Transverse colon (tissue), 4 donors: ENCODE results near the gene PWWP2A. TPM values are rescaled to one million over a fixed set of nuclear protein-coding genes. Genes with fewer than 3 reads are reported as not detected.

Experiments
- DNase-seq: peaks from one replicate; pipeline ENCODE4 v3.0.0-alpha.2; 2019
- H3K27ac ChIP-seq, 4 donors: fragments of 200-600 bp; sonication (generic); 2 replicates each; pipeline ENCODE4 v1.5.1; 2016 to 2018; ENCODE audit warnings: inconsistent platforms in 4 of 4
- H3K27me3 ChIP-seq: fragments of 200-600 bp; sonication (generic); 2 replicates; pipeline ENCODE4 v1.5.1; 2017; ENCODE audit warnings: inconsistent platforms
- H3K36me3 ChIP-seq, 4 donors: fragments of 200-600 bp; sonication (generic); 2 replicates each; pipeline ENCODE4 v1.5.1; 2017 to 2019; ENCODE audit warnings: inconsistent platforms in 4 of 4
- H3K4me1 ChIP-seq, 4 donors: fragments of 200-600 bp; sonication (generic); 2 replicates each; pipeline ENCODE4 v1.5.1; 2017 to 2020; ENCODE audit warnings: inconsistent platforms in 4 of 4
- H3K4me3 ChIP-seq, 4 donors: fragments of 200-600 bp; sonication (generic); 1 replicate in 1 of 4; 2 replicates in 3 of 4; pipeline versions ENCODE4 v1.5.1 to v1.6.1; 2017 to 2019; ENCODE audit warnings: inconsistent platforms in 4 of 4
- H3K9me3 ChIP-seq, 2 donors: fragments of 200-600 bp; sonication (generic); 2 replicates each; pipeline ENCODE4 v1.5.1; 2017 to 2019; ENCODE audit warnings: inconsistent platforms in 2 of 2
- EP300 ChIP-seq: sonication (generic); formaldehyde crosslinking; IDR thresholded peaks from one replicate; pipeline ENCODE4 v1.6.1; 2017; ENCODE audit warnings: antibody characterized with exemption, low read depth
- POLR2A ChIP-seq: fragments of 450-650 bp; IDR thresholded peaks from one replicate; pipeline ENCODE4 v1.6.1; 2016; ENCODE audit warnings: antibody characterized with exemption, mild to moderate bottlenecking, moderate library complexity
- POLR2AphosphoS5 ChIP-seq, 3 donors: sonication (generic); formaldehyde crosslinking; IDR thresholded peaks; one replicate each; pipeline ENCODE4 v1.6.1; 2016; ENCODE audit warnings: antibody characterized with exemption in 3 of 3
- WGBS, 2 donors: methylation state at CpG; one replicate each; pipeline ENCODE4 v1.1.5; 2018; ENCODE audit warnings: low coverage in 1 of 2; 5-methylcytosine and 5-hydroxymethylcytosine counted together
- in situ Hi-C, 4 donors: fragments of 200-750 bp; cut with MboI; loops; one replicate each; pipeline versions ENCODE4 v1.15.0 to v1.15.1; 2017; ENCODE audit warnings: low sequenced_read_pairs in 3 of 4, low pct_ligation_motif_present in 1 of 4, low pct_unique_long_range_greater_than_20kb in 1 of 4
- intact Hi-C: fragments of 100-400 bp; cut with DNase I; formaldehyde crosslinking; loops from one replicate; pipeline ENCODE4 v1.15.1; 2023; ENCODE audit warnings: low total_unique reads
- total RNA-seq, 4 donors: library from RNA; depleted of rRNA; stranded (reverse); fragments of >200 nt; gene quantifications; one replicate each; pipeline ENCODE4 v1.1.0, GENCODE V29; 2016
- TF ChIP-seq, protein P1 (sequence below), 5 experiments: fragments of 200-600 bp in 3 of 5; fragments of 450-650 bp in 2 of 5; sonication (generic) in 3 of 5; IDR thresholded peaks; 1 replicate in 2 of 5; 2 replicates in 3 of 5; pipeline ENCODE4 v1.5.1; 2016 to 2017; ENCODE audit warnings: antibody characterized with exemption in 5 of 5, inconsistent platforms in 3 of 5, mild to moderate bottlenecking in 2 of 5, moderate library complexity in 1 of 5

The PWWP2A gene
- total RNA-seq, 4 donors from 2014 or later: 42.7 to 66.7 (median 53.5) TPM

GRCh38 chr5:160134332-160134731 is 15.1 kb upstream of the PWWP2A start:
- Histone ChIP-seq H3K4me3 (no peak overlapping the region), H3K9me3 (no peaks in the 10 kb centered on the region), H3K36me3 (no peaks in the 10 kb centered on the region), H3K27ac (no peak overlapping the region), H3K27me3 (no peaks in the 10 kb centered on the region), H3K4me1 (peaks cover 0 to 6% (median 0%) of the 10 kb centered on the region in 4 donors)
- in situ Hi-C loops: no loop called here
- WGBS, 2 donors: 96% methylated on average over 1 of the region's 1 CpG; no CpG with 5 or more reads in 1 of the 2 donors
- DNase-seq: no peak
- TF ChIP-seq, protein P1, sequence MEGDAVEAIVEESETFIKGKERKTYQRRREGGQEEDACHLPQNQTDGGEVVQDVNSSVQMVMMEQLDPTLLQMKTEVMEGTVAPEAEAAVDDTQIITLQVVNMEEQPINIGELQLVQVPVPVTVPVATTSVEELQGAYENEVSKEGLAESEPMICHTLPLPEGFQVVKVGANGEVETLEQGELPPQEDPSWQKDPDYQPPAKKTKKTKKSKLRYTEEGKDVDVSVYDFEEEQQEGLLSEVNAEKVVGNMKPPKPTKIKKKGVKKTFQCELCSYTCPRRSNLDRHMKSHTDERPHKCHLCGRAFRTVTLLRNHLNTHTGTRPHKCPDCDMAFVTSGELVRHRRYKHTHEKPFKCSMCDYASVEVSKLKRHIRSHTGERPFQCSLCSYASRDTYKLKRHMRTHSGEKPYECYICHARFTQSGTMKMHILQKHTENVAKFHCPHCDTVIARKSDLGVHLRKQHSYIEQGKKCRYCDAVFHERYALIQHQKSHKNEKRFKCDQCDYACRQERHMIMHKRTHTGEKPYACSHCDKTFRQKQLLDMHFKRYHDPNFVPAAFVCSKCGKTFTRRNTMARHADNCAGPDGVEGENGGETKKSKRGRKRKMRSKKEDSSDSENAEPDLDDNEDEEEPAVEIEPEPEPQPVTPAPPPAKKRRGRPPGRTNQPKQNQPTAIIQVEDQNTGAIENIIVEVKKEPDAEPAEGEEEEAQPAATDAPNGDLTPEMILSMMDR (IDR thresholded peaks at IDR 0.05): no peak
- TF ChIP-seq POLR2A (no peak), EP300 (no peak), POLR2AphosphoS5 (IDR thresholded peaks at IDR 0.05) (no peak)
- intact Hi-C loops: no loop called here

DNA sequence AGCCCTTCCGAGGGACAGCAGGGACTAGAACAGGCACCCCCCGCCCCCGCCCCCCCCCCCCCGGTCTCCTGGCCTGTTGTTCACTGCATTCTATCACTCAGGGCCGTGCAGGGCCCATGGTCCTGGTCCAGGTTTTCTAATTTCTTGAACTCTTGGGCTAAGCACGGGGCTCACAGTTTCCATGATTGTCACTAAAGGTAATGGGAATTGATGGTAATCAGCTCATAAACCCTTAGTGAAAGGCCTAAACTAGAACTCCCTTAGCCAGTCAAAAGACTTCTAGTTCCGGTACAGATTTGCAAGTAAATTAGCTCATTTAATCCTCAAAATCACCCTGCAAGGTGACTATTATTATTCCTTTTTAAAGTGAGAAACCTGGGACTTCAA is 14.7 kb upstream of the PWWP2A start:
- no peak for DNase-seq
- WGBS, 2 donors: 57% methylated on average over 6 of the region's 7 CpGs; no CpG with 5 or more reads in 1 of the 2 donors
- in situ Hi-C loops (no loop called here), intact Hi-C loops (no loop called here)
- Histone ChIP-seq H3K4me3 (no peak overlapping the region), H3K27me3 (no peaks in the 10 kb centered on the region), H3K4me1 (peaks cover 0 to 6% (median 0%) of the 10 kb centered on the region in 4 donors), H3K36me3 (no peaks in the 10 kb centered on the region), H3K9me3 (no peaks in the 10 kb centered on the region), H3K27ac (no peak overlapping the region)
- TF ChIP-seq, protein P1 (IDR thresholded peaks at IDR 0.05): no peak
- no peak for TF ChIP-seq POLR2AphosphoS5 (IDR thresholded peaks at IDR 0.05)
- no peak for TF ChIP-seq POLR2A
- no peak for TF ChIP-seq EP300

DNA sequence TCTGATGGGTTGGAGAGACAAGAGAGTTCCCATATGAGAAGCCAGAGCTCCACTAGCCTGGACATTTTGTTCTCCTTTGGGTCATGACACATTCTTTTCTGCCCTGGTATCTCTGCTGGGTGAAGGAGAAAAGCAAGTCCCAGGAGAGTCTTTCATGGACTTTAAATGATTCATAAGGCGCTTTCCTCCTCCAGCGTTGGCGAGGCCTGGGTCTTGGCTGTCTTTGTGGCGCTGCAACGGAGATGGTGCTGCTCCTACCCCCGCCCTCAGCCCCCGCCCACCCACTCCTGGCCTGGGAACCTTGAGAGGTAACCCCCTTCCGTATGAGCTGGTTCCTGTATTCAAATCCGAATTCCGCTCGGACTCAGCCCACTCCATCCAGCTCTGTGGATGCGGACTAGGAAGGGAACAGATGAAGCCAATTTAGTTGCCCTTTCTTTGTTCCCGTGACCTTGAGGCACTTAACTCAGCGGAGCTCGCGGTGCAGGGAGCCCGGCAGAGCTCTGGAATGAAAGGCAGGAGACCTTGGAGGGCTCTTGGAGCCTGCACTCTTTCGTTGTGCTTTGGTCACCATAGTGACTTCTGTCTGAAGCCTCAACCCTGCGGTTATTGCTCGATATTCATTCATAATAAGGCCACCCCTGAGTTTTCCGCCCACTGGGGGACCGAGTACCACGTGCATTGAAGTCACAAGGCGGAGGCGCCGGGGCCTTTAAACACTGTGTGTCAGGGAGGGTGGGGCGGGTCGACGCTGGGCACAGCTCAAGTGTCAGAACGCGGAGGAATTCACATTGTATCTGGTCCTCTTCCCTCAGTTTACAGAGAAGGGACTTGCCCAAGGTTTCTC is 14.0 kb upstream of the PWWP2A start:
- H3K27ac ChIP-seq: no peak overlapping the region
- no peak for TF ChIP-seq EP300
- no peak for TF ChIP-seq POLR2A
- TF ChIP-seq POLR2AphosphoS5 (IDR thresholded peaks at IDR 0.05): no peak
- TF ChIP-seq, protein P1 (IDR thresholded peaks at IDR 0.05): no peak
- peak overlapping the region in 1 of 4 donors; percentile 18 for H3K4me3 ChIP-seq
- no peaks in the 10 kb centered on the region for H3K27me3 ChIP-seq
- peaks cover 0 to 6% (median 0%) of the 10 kb centered on the region in 4 donors for H3K4me1 ChIP-seq
- in situ Hi-C loops: no loop called here
- H3K36me3 ChIP-seq: no peaks in the 10 kb centered on the region
- H3K9me3 ChIP-seq: no peaks in the 10 kb centered on the region
- intact Hi-C loops: no loop called here
- no peak for DNase-seq
- WGBS, 2 donors: 59 to 61% methylated on average over 10 to 31 of the region's 31 CpGs

DNA sequence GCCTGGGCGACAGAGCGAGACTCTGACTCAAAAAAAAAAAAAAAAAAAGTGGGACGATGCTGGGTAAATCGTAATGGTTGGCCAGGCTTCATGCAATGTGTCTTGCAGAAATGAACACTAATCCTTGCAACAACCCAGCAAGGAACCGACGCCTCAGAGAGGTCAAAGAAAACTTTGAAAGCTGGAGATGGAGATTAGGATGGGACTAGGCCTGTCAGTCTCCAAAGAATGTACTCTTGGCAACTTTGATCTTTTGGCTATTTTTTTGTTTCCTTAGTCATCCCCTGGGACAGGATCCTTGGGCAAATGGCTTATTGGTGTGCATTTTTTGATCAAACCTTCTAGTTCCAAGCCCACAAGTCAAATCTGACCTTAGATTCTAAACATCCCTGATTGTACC is 10.6 kb upstream of the PWWP2A start:
- 83 to 88% methylated on average over 6 of the region's 6 CpGs for WGBS, 2 donors
- no peak overlapping the region for H3K27ac ChIP-seq
- TF ChIP-seq, protein P1 (IDR thresholded peaks at IDR 0.05): no peak
- TF ChIP-seq EP300: no peak
- no peak for TF ChIP-seq POLR2A
- no peak for TF ChIP-seq POLR2AphosphoS5 (IDR thresholded peaks at IDR 0.05)
- intact Hi-C loops: no loop called here
- no peaks in the 10 kb centered on the region for H3K9me3 ChIP-seq
- peaks cover 0 to 6% (median 0%) of the 10 kb centered on the region in 4 donors for H3K4me1 ChIP-seq
- no peaks in the 10 kb centered on the region for H3K36me3 ChIP-seq
- in situ Hi-C loops: loop anchor here in 1 of 4 donors (10.0 kb wide), 1 partner anchor 105 kb away; no protein-coding TSS in a partner anchor
- no peak for DNase-seq
- no peaks in the 10 kb centered on the region for H3K27me3 ChIP-seq
- no peak overlapping the region for H3K4me3 ChIP-seq
